PC-3 (cell line): ENCODE results near the gene SERPINA4. TPM values are rescaled to one million over a fixed set of nuclear protein-coding genes. Genes with fewer than 3 reads are reported as not detected.

Experiments used
- ATAC-seq: fragments of 200-7000 bp; cut with Tn5 transposase; 2 replicates; pipeline ENCODE4 v1.9.1; 2020; ENCODE audit warnings: mild to moderate bottlenecking, moderate library complexity
- BruUV-seq: library from RNA; stranded (reverse); fragments of 400-500 nt; replicated peaks from 2 replicates; lab custom pipeline; 2021; lab: Mats Ljungman, UMichigan
- CTCF ChIA-PET: fragments of 300-600 bp; sonication (Branson Sonifier 250); formaldehyde crosslinking; loops from one replicate; lab custom pipeline; 2022; ENCODE audit warnings: antibody characterized with exemption; lab: Charles Lee
- POLR2A ChIA-PET: fragments of 300-600 bp; sonication (Branson Sonifier 250); formaldehyde crosslinking; loops from one replicate; lab custom pipeline; 2022; ENCODE audit warnings: antibody characterized with exemption; ENCODE audit not compliant: unreplicated experiment; lab: Charles Lee
- DNase-seq: peaks from one replicate; pipeline ENCODE4 v3.0.0-alpha.2; 2015
- H2AFZ ChIP-seq: fragments of 300-600 bp; sonication (generic); 2 replicates; pipeline ENCODE4 v1.6.0; 2016; ENCODE audit warnings: antibody characterized with exemption, low read length
- H3F3A ChIP-seq: fragments of 300-600 bp; sonication (generic); one replicate; pipeline ENCODE4 v1.6.0; 2017; ENCODE audit warnings: antibody characterized with exemption, low read length, control low read depth, mild to moderate bottlenecking; ENCODE audit not compliant: unreplicated experiment
- H3K27ac ChIP-seq: fragments of 300-600 bp; sonication (generic); 2 replicates; pipeline ENCODE4 v1.5.1; 2016; ENCODE audit warnings: mild to moderate bottlenecking, low read length
- H3K27me3 ChIP-seq: fragments of 300-600 bp; sonication (generic); 2 replicates; pipeline ENCODE4 v1.6.1; 2016; ENCODE audit warnings: low read length, mixed read lengths
- H3K36me3 ChIP-seq: fragments of 300-600 bp; sonication (generic); 2 replicates; pipeline ENCODE4 v1.6.1; 2016; ENCODE audit warnings: low read depth, mixed run types, low read length, mixed read lengths
- H3K4me1 ChIP-seq: fragments of 300-600 bp; sonication (generic); 2 replicates; pipeline ENCODE4 v1.5.1; 2016; ENCODE audit warnings: low read length; ENCODE audit not compliant: insufficient read depth
- H3K4me2 ChIP-seq: fragments of 300-600 bp; sonication (generic); 2 replicates; pipeline ENCODE4 v1.6.0; 2016; ENCODE audit warnings: low read length
- H3K4me3 ChIP-seq: fragments of 300-600 bp; sonication (generic); 2 replicates; pipeline ENCODE4 v1.5.1; 2016; ENCODE audit warnings: mild to moderate bottlenecking, low read length, mixed read lengths
- H3K79me2 ChIP-seq: fragments of 300-600 bp; sonication (generic); 2 replicates; pipeline ENCODE4 v1.6.1; 2017; ENCODE audit warnings: low read length, mixed read lengths
- H3K9ac ChIP-seq: fragments of 300-600 bp; sonication (generic); 2 replicates; pipeline ENCODE4 v1.6.0; 2016; ENCODE audit warnings: mild to moderate bottlenecking, low read length
- H3K9me2 ChIP-seq: fragments of 300-600 bp; sonication (generic); replicated peaks from 2 replicates; pipeline ENCODE4 v1.6.1; 2016; ENCODE audit warnings: mixed run types, low read length, mixed read lengths
- H3K9me3 ChIP-seq: fragments of 300-600 bp; sonication (generic); 2 replicates; pipeline ENCODE4 v1.6.1; 2016; ENCODE audit warnings: low read length, mixed read lengths
- H4K20me1 ChIP-seq: fragments of 300-600 bp; sonication (generic); 2 replicates; pipeline ENCODE4 v1.6.1; 2016; ENCODE audit warnings: low read length, mixed read lengths
- EZH2 ChIP-seq: fragments of 300-600 bp; sonication (generic); IDR thresholded peaks from one replicate; pipeline ENCODE4 v1.6.1; 2017; ENCODE audit warnings: antibody characterized with exemption, mild to moderate bottlenecking, low read length; ENCODE audit not compliant: unreplicated experiment
- EZH2phosphoT487 ChIP-seq: fragments of 300-600 bp; sonication (generic); IDR thresholded peaks from 2 replicates; pipeline ENCODE4 v1.6.1; 2018; ENCODE audit warnings: mild to moderate bottlenecking, antibody characterized with exemption, low read length, borderline replicate concordance
- intact Hi-C: fragments of 100-400 bp; cut with micrococcal nuclease; formaldehyde crosslinking; loops from 2 replicates; pipeline ENCODE4 v1.9.0; 2023
- total RNA-seq: library from RNA; depleted of rRNA; stranded (reverse); fragments of >200 nt; gene quantifications from 2 replicates; pipeline ENCODE4 v1.2.3, GENCODE V29; 2014
- TF ChIP-seq, protein P1 (sequence below): fragments of 300-600 bp; sonication (generic); conservative IDR thresholded peaks from 2 replicates; pipeline ENCODE4 v1.5.1; 2017; ENCODE audit warnings: antibody characterized with exemption, low read depth, mild to moderate bottlenecking, low read length

The SERPINA4 gene
- total RNA-seq, 1 experiment from 2014 or later: not detected

DNA sequence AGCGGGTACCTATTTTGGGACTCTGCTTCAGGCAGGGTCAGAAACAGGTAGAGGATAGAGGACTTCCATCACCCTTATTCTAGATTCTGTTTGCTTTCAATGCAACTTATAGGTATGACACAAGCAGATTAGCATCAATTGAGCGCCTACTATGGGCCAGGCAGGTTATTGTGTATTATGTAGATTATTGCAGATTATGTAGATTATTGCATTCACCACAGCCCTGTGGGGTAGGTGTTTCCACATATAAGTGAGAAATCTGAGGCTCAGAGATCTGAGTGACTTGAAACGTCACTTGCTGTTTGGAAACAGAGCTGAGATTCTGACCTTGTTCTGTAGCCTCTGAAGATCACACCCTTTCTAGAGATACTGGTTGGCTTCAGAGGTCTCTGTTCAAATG lies 25.7 kb upstream of the SERPINA4 start:
- Histone ChIP-seq H3K27ac (no peak overlapping the region), H3F3A (no peaks in the 10 kb centered on the region), H3K9me2 (no peaks in the 10 kb centered on the region), H3K36me3 (no peaks in the 10 kb centered on the region), H4K20me1 (no peaks in the 10 kb centered on the region), H3K27me3 (no peaks in the 10 kb centered on the region), H3K4me2 (no peak overlapping the region), H3K9me3 (peaks cover 4% of the 10 kb centered on the region; the same call in 1 of the 2 replicates), H3K79me2 (no peaks in the 10 kb centered on the region), H2AFZ (no peak overlapping the region), H3K4me3 (no peak overlapping the region), H3K4me1 (no peaks in the 10 kb centered on the region), H3K9ac (no peak overlapping the region)
- DNase-seq: no peak
- CTCF ChIA-PET: no interaction called here
- TF ChIP-seq, protein P1, sequence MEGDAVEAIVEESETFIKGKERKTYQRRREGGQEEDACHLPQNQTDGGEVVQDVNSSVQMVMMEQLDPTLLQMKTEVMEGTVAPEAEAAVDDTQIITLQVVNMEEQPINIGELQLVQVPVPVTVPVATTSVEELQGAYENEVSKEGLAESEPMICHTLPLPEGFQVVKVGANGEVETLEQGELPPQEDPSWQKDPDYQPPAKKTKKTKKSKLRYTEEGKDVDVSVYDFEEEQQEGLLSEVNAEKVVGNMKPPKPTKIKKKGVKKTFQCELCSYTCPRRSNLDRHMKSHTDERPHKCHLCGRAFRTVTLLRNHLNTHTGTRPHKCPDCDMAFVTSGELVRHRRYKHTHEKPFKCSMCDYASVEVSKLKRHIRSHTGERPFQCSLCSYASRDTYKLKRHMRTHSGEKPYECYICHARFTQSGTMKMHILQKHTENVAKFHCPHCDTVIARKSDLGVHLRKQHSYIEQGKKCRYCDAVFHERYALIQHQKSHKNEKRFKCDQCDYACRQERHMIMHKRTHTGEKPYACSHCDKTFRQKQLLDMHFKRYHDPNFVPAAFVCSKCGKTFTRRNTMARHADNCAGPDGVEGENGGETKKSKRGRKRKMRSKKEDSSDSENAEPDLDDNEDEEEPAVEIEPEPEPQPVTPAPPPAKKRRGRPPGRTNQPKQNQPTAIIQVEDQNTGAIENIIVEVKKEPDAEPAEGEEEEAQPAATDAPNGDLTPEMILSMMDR: no peak
- TF ChIP-seq EZH2 (no peak), EZH2phosphoT487 (no peak)
- intact Hi-C loops: no loop called here
- no peak for ATAC-seq
- no TSS peak for BruUV-seq
- POLR2A ChIA-PET: no interaction called here

- BruUV-seq: no TSS peak
- Histone ChIP-seq H3K4me2 (no peak overlapping the region), H4K20me1 (no peaks in the 10 kb centered on the region), H3K9me2 (no peaks in the 10 kb centered on the region), H3K4me1 (no peaks in the 10 kb centered on the region), H3K9me3 (no peaks in the 10 kb centered on the region), H3K36me3 (no peaks in the 10 kb centered on the region), H3K27ac (no peak overlapping the region), H3K9ac (no peak overlapping the region), H3F3A (no peaks in the 10 kb centered on the region), H3K27me3 (no peaks in the 10 kb centered on the region), H2AFZ (no peak overlapping the region), H3K79me2 (no peaks in the 10 kb centered on the region), H3K4me3 (no peak overlapping the region)
- intact Hi-C loops: no loop called here
- TF ChIP-seq EZH2 (no peak), EZH2phosphoT487 (no peak)
- TF ChIP-seq, protein P1: no peak
- no peak for ATAC-seq
- DNase-seq: peak; percentile 5
- ChIA-PET POLR2A (no interaction called here), CTCF (no interaction called here)
Measured at GRCh38 chr14:94536836-94537235, 24.4 kb upstream of the SERPINA4 start.

GRCh38 chr14:94538070-94538740 lies 23.0 kb upstream of the SERPINA4 start:
- no peaks in the 10 kb centered on the region for H3K9me2 ChIP-seq
- H3K9ac ChIP-seq: no peak overlapping the region
- H3F3A ChIP-seq: no peaks in the 10 kb centered on the region
- no TSS peak for BruUV-seq
- intact Hi-C loops: no loop called here
- no peak overlapping the region for H3K4me2 ChIP-seq
- no peak for DNase-seq
- H4K20me1 ChIP-seq: no peaks in the 10 kb centered on the region
- no peaks in the 10 kb centered on the region for H3K27me3 ChIP-seq
- no peak overlapping the region for H3K27ac ChIP-seq
- no peaks in the 10 kb centered on the region for H3K9me3 ChIP-seq
- H3K4me3 ChIP-seq: no peak overlapping the region
- H3K4me1 ChIP-seq: no peaks in the 10 kb centered on the region
- ChIA-PET POLR2A (no interaction called here), CTCF (no interaction called here)
- H3K36me3 ChIP-seq: no peaks in the 10 kb centered on the region
- ATAC-seq: no peak
- no peaks in the 10 kb centered on the region for H3K79me2 ChIP-seq
- H2AFZ ChIP-seq: no peak overlapping the region
- no peak for TF ChIP-seq EZH2phosphoT487
- TF ChIP-seq, protein P1: no peak
